ENCODE measurements around the gene CTBP2. TPM values are rescaled to one million over a fixed set of nuclear protein-coding genes. Genes with fewer than 3 reads are reported as not detected.
A peak's percentile ranks its signal among the peaks of the same experiment; 100 is the strongest.
"Not testable (repeated sequence)": the region's sequence is repeated elsewhere in the genome, so short reads cannot be mapped to it uniquely, and the experiment has no call there.

The CTBP2 gene
- total RNA-seq, 4 donors from 2014 or later, result 69.7 to 125 (median 84.7) TPM

DNA sequence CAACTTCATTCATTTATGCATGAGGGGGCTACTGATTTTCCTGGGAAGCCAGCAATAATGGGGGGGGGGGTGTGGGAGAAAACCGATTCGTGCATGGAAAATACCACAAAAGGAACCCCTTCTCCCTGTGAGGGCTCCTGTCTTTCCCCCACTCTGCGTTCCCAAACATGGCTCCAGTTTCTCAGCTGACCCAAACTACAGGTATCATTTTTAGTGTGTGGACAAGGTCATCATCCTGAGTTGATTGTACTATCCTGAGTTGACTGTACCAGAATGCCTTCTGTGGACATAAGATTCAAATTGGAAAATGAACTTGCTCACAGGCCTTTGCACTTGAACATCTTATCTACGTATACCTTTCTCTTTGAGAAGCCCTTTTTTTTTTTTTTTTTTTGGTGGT lies 168.5 kb downstream of the CTBP2 start:
- intact Hi-C loops (cut with DNase I), result loop anchor here (5.0 to 10.0 kb wide), 2 partner anchors 70 to 153 kb away; no protein-coding TSS in a partner anchor
- Histone ChIP-seq H3K27me3 (no peaks in the 10 kb centered on the region), H3K36me3 (peaks cover 55 to 96% (median 88%) of the 10 kb centered on the region in 4 donors), H3K9me3 (no peaks in the 10 kb centered on the region), H3K27ac (replicated peaks in 1 of 4) (peak overlapping the region in 1 of 4 donors; percentile 35), H3K4me3 (no peak overlapping the region), H3K4me1 (peaks cover 11 to 16% (median 14%) of the 10 kb centered on the region in 4 donors)
- WGBS, result 90% methylated on average over 4 of the region's 4 CpGs
- DNase-seq (ENCODE audit: extremely low spot score), result peak; percentile 21
- TF ChIP-seq, protein P1, sequence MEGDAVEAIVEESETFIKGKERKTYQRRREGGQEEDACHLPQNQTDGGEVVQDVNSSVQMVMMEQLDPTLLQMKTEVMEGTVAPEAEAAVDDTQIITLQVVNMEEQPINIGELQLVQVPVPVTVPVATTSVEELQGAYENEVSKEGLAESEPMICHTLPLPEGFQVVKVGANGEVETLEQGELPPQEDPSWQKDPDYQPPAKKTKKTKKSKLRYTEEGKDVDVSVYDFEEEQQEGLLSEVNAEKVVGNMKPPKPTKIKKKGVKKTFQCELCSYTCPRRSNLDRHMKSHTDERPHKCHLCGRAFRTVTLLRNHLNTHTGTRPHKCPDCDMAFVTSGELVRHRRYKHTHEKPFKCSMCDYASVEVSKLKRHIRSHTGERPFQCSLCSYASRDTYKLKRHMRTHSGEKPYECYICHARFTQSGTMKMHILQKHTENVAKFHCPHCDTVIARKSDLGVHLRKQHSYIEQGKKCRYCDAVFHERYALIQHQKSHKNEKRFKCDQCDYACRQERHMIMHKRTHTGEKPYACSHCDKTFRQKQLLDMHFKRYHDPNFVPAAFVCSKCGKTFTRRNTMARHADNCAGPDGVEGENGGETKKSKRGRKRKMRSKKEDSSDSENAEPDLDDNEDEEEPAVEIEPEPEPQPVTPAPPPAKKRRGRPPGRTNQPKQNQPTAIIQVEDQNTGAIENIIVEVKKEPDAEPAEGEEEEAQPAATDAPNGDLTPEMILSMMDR (IDR thresholded peaks at IDR 0.05), result no peak
- no peak for TF ChIP-seq POLR2A (IDR thresholded peaks at IDR 0.05; ENCODE audit: low read depth)
- no peak for TF ChIP-seq EP300 (IDR thresholded peaks at IDR 0.05)
- no peak for TF ChIP-seq POLR2AphosphoS5 (IDR thresholded peaks at IDR 0.05)

DNA sequence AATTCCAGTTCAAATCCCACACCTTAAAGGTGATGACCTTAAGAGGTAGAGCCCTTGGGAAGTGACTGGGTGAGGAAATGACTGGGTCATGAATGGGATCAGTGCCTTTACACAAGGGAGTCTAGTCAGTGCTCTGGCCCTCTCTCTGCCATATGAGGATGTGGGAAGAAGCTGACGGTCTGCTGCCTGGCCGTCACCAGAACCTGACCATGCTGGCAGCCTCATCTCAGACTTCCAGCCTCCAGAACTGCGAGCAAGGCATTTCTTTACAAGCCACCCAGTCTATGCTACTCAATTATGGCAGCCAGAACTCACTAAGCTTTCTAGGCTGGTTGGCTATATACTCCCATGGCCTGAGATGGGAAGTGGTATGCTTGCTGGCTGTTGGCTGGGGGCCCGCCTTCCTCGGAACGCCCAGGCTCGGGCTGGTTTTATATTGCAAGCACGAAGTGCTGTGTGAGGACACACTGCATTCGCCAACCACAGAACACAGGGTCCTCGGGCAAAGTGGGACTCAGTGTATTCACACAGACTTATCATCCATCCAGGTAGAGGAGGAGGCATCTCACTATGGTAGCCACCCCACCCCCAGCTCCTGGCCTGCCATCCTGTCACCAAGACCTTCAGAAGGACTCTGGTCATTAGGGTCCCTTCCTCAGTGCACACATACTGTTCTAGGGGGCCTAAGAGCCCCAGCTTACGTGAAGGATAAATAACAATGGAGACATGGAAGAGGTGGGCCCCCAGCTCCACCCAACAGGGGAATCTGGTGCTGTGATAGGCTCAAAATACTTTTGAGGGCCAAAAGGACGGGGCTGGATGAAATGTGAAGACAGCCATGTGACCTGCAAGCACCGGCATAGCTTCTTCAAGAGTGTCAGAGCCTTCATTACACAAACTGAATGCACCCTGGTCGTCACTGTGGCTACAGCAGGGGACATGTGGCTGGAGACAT lies 169.4 kb downstream of the CTBP2 start:
- intact Hi-C loops (cut with DNase I), result loop anchor here (5.0 to 10.0 kb wide), 2 partner anchors 71 to 154 kb away; no protein-coding TSS in a partner anchor
- peak overlapping the region in 1 of 4 donors; percentile 27 for H3K27ac ChIP-seq (replicated peaks in 1 of 4)

DNA sequence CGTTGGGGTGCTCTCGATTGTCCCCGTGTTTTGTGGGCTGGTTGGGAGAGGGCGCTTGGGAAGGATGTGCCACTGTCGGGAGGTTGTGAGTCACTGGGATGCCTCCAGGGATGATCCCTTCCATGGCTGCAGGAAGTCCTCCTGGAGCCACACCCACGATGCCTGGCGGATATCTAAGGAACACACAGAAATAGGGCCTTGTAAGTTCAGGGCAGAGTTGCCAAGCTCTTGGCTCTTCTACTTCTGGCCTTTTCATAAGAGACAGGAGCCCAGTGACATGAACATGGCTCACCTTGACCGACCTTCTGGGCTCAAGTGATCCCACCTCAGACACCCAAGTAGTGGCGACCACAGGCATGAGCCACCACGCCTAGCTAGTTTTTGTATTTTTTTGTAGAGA lies 170.8 kb downstream of the CTBP2 start:
- Histone ChIP-seq H3K4me1 (peaks cover 11 to 16% (median 14%) of the 10 kb centered on the region in 4 donors), H3K27me3 (no peaks in the 10 kb centered on the region), H3K9me3 (no peaks in the 10 kb centered on the region), H3K36me3 (peaks cover 55 to 97% (median 83%) of the 10 kb centered on the region in 4 donors), H3K4me3 (no peak overlapping the region), H3K27ac (replicated peaks in 1 of 4) (no peak overlapping the region)
- intact Hi-C loops (cut with DNase I), result no loop called here
- 81% methylated on average over 8 of the region's 10 CpGs for WGBS
- TF ChIP-seq POLR2A (IDR thresholded peaks at IDR 0.05; ENCODE audit: low read depth) (no peak), EP300 (IDR thresholded peaks at IDR 0.05) (no peak), POLR2AphosphoS5 (IDR thresholded peaks at IDR 0.05) (no peak)
- TF ChIP-seq, protein P1 (IDR thresholded peaks at IDR 0.05), result no peak
- peak; percentile 86 for DNase-seq (ENCODE audit: extremely low spot score)

More for the DNA sequence above, 169.4 kb downstream of the CTBP2 start:
- Histone ChIP-seq H3K4me3 (no peak overlapping the region), H3K9me3 (no peaks in the 10 kb centered on the region), H3K36me3 (peaks cover 51 to 96% (median 84%) of the 10 kb centered on the region in 4 donors), H3K4me1 (peaks cover 11 to 16% (median 14%) of the 10 kb centered on the region in 4 donors), H3K27me3 (no peaks in the 10 kb centered on the region)
- no peak for TF ChIP-seq POLR2AphosphoS5 (IDR thresholded peaks at IDR 0.05)
- peak; percentile 83 for DNase-seq (ENCODE audit: extremely low spot score)
- 88% methylated on average over 8 of the region's 14 CpGs for WGBS

DNA sequence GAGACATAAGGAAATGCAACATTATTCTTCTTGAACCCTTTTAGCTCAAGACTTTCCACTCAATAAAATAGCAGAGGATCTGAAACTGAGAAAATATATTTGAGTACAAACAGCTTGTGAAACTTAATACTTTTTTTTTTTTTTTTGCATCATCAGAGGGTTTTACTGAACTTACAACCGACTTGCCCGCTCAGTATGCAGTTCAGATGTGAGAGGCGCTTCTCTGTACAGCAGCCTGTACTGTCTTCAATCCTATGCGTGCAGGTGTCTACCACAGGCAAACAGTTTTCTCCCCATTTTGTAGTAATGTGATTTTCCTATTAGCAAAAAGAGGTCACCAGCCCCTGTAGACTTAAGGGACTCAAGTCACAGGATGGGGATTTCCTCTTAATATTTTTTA lies 171.6 kb downstream of the CTBP2 start:
- WGBS, result 92% methylated on average over 4 of the region's 4 CpGs
- H3K27me3 ChIP-seq; H3K27ac ChIP-seq (replicated peaks in 1 of 4); H3K9me3 ChIP-seq; H3K4me3 ChIP-seq; intact Hi-C loops (cut with DNase I): not testable (repeated sequence)
- peak; percentile 24 for DNase-seq (ENCODE audit: extremely low spot score)
- Histone ChIP-seq H3K36me3 (peaks cover 55 to 97% (median 82%) of the 10 kb centered on the region in 4 donors), H3K4me1 (peaks cover 12 to 16% (median 14%) of the 10 kb centered on the region in 4 donors)

DNA sequence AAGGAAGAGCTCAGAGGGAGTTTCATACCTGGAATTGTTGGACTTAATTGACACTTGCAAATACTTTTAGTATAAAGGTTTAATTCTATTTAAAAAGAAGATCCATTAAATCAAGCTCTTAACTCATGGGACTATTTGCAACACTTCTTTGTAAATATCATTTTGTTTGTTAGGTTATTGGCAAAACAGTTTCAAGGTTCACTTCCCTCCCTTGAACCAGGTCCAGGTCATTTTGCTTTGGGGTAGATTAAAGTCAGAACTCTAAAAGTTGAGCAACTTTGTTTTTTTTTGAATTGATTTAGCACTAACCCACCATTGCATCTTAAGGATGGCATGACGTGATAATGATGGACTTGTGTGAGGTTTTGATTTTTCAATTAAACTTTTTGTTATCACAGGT lies 172.6 kb downstream of the CTBP2 start:
- H3K9me3 ChIP-seq, result no peaks in the 10 kb centered on the region
- WGBS, result 89% methylated on average over 1 of the region's 1 CpG
- H3K27me3 ChIP-seq, result no peaks in the 10 kb centered on the region
- no peak for DNase-seq (ENCODE audit: extremely low spot score)
- TF ChIP-seq POLR2AphosphoS5 (IDR thresholded peaks at IDR 0.05) (peak in 1 of 2 donors; percentile 0), POLR2A (IDR thresholded peaks at IDR 0.05; ENCODE audit: low read depth) (no peak)
- H3K4me3 ChIP-seq, result no peak overlapping the region
- H3K4me1 ChIP-seq, result peaks cover 12 to 16% (median 14%) of the 10 kb centered on the region in 4 donors
- no peak overlapping the region for H3K27ac ChIP-seq (replicated peaks in 1 of 4)
- peaks cover 50 to 97% (median 81%) of the 10 kb centered on the region in 4 donors for H3K36me3 ChIP-seq
- intact Hi-C loops (cut with DNase I), result no loop called here

DNA sequence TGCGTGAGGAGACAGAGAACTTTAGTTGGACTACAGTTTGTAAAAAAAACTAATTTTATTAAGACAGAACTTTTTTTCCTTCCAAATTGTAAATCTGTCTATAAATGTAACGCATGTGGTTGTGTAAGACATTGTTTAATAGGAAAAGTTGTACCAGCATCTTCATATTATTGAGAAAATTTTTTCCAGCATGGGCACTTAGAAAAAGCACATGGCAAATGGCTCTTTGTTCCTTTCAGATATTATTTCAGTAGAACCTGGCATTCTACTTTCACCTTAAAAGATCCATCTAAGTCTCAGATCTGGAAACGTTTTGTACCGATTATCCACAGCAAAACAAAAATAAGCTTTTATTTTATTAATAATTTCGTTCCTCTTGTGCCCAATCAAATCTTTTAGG lies 175.2 kb downstream of the CTBP2 start:
- no peak overlapping the region for H3K4me3 ChIP-seq
- no peak for DNase-seq (ENCODE audit: extremely low spot score)
- H3K36me3 ChIP-seq, result peaks cover 43 to 85% (median 68%) of the 10 kb centered on the region in 4 donors
- intact Hi-C loops (cut with DNase I), result no loop called here
- TF ChIP-seq POLR2A (IDR thresholded peaks at IDR 0.05; ENCODE audit: low read depth) (no peak), POLR2AphosphoS5 (IDR thresholded peaks at IDR 0.05) (no peak), EP300 (IDR thresholded peaks at IDR 0.05) (no peak)
- TF ChIP-seq, protein P1 (IDR thresholded peaks at IDR 0.05), result no peak
- no peaks in the 10 kb centered on the region for H3K27me3 ChIP-seq
- H3K27ac ChIP-seq (replicated peaks in 1 of 4), result no peak overlapping the region
- H3K4me1 ChIP-seq, result peaks cover 4 to 9% (median 7%) of the 10 kb centered on the region in 4 donors
- WGBS, result 79% methylated on average over 5 of the region's 5 CpGs
- no peaks in the 10 kb centered on the region for H3K9me3 ChIP-seq
